CD8-positive, alpha-beta memory T cell (primary cell): Measurements from ENCODE around the gene SUMO2. TPM values are rescaled to one million over a fixed set of nuclear protein-coding genes. Genes with fewer than 3 reads are reported as not detected.

ENCODE experiments used
- CTCF ChIA-PET: fragments of 350-600 bp; sonication (Branson Sonifier 250); formaldehyde crosslinking; loops from one replicate; lab custom pipeline; 2021; ENCODE audit warnings: antibody characterized with exemption; lab: Charles Lee
- POLR2A ChIA-PET: fragments of 350-600 bp; sonication (Branson Sonifier 250); formaldehyde crosslinking; loops from one replicate; lab custom pipeline; 2021; ENCODE audit warnings: antibody characterized with exemption; lab: Charles Lee
- DNase-seq, 5 donors: peaks; one replicate each; pipeline versions ENCODE4 v3.0.0 to v3.0.0-alpha.2; 2020 to 2022; ENCODE audit warnings: mixed read lengths in 1 of 5
- H3K27ac ChIP-seq: one replicate; pipeline ENCODE4 v1.7.0; 2013; ENCODE audit warnings: low read depth, mild to moderate bottlenecking, low read length, moderate library complexity
- H3K27me3 ChIP-seq: 2 replicates; pipeline ENCODE4 v1.7.0; 2013; ENCODE audit warnings: low read length, mild to moderate bottlenecking; ENCODE audit not compliant: insufficient read depth, poor library complexity, severe bottlenecking
- H3K36me3 ChIP-seq: 2 replicates; pipeline ENCODE4 v1.7.0; 2013; ENCODE audit warnings: mild to moderate bottlenecking, low read length, moderate library complexity; ENCODE audit not compliant: insufficient read depth
- H3K4me1 ChIP-seq: 2 replicates; pipeline ENCODE4 v1.7.0; 2013; ENCODE audit warnings: mild to moderate bottlenecking, low read length, moderate library complexity; ENCODE audit not compliant: insufficient read depth
- H3K4me3 ChIP-seq: 2 replicates; pipeline ENCODE4 v1.7.0; 2013; ENCODE audit warnings: mild to moderate bottlenecking, low read length
- H3K9me3 ChIP-seq: 2 replicates; pipeline ENCODE4 v1.7.0; 2013; ENCODE audit warnings: mild to moderate bottlenecking, low read length
- H3K27ac Mint-ChIP-seq, 8 donors: one replicate each; pipeline ENCODE4 v1.8.0; 2020 to 2021; ENCODE audit warnings: mixed read lengths in 8 of 8, mild to moderate bottlenecking in 6 of 8, inconsistent platforms in 3 of 8, moderate library complexity in 3 of 8
- H3K27me3 Mint-ChIP-seq, 2 donors: one replicate each; pipeline ENCODE4 v1.8.0; 2020 to 2021; ENCODE audit warnings: mixed read lengths in 2 of 2, mild to moderate bottlenecking in 1 of 2, moderate library complexity in 1 of 2
- H3K36me3 Mint-ChIP-seq, 3 donors: one replicate each; pipeline ENCODE4 v1.8.0; 2020 to 2021; ENCODE audit warnings: mixed read lengths in 3 of 3, inconsistent platforms in 1 of 3, mild to moderate bottlenecking in 1 of 3
- H3K4me1 Mint-ChIP-seq, 3 donors: one replicate each; pipeline ENCODE4 v1.8.0; 2020 to 2021; ENCODE audit warnings: mixed read lengths in 3 of 3, inconsistent platforms in 1 of 3, mild to moderate bottlenecking in 1 of 3
- H3K4me3 Mint-ChIP-seq, 7 donors: one replicate each; pipeline ENCODE4 v1.8.0; 2020 to 2021; ENCODE audit warnings: mixed read lengths in 7 of 7, mild to moderate bottlenecking in 6 of 7, moderate library complexity in 4 of 7, inconsistent platforms in 2 of 7
- H3K9me3 Mint-ChIP-seq, 5 donors: one replicate each; pipeline ENCODE4 v1.8.0; 2020 to 2022; ENCODE audit warnings: mixed read lengths in 5 of 5, mild to moderate bottlenecking in 3 of 5, moderate library complexity in 2 of 5, inconsistent platforms in 1 of 5
- polyA plus RNA-seq: library from polyadenylated mRNA; unstranded; fragments of 300-500 nt; fragmentation: Illumina TruSeq; gene quantifications from one replicate; pipeline ENCODE4 v1.2.3, GENCODE V29; 2021
- total RNA-seq, 2 experiments: library from RNA; stranded (reverse); gene quantifications; one replicate each; pipeline ENCODE4 v1.2.3, GENCODE V29; 2021

The SUMO2 gene
- total and polyA plus RNA-seq, 3 experiments from 2014 or later, result 405 to 687 (median 653) TPM

- Histone ChIP-seq H3K9me3 (no peaks in the 10 kb centered on the region), H3K27me3 (no peaks in the 10 kb centered on the region), H3K4me1 (peaks cover 20% of the 10 kb centered on the region), H3K4me3 (peak overlapping the region; percentile 85), H3K36me3 (no peaks in the 10 kb centered on the region), H3K27ac (peak overlapping the region; percentile 73)
- DNase-seq, result peak in 2 of 5 donors; percentile 14 to 15
- Mint-ChIP-seq H3K4me1 (peaks cover 28 to 37% (median 35%) of the 10 kb centered on the region in 3 donors), H3K4me3 (peak overlapping the region; percentile 83 to 98 (median 89)), H3K27me3 (peaks cover 0 to 3% of the 10 kb centered on the region in 2 donors), H3K27ac (peak overlapping the region; percentile 39 to 93 (median 84)), H3K36me3 (peaks cover 0 to 12% (median 0%) of the 10 kb centered on the region in 3 donors), H3K9me3 (no peaks in the 10 kb centered on the region)
- POLR2A ChIA-PET, result interaction anchor here (1.0 to 1.9 kb wide), 4 partner anchors 9 to 117 kb away, joined by 3 to 6 read pairs (median 3); partner anchors contain the start of gene MIF4GD
- CTCF ChIA-PET, result interaction anchor here (1.5 to 2.4 kb wide), 3 partner anchors 18 to 48 kb away, joined by 4 to 11 read pairs (median 7); no protein-coding TSS in a partner anchor
Measured at GRCh38 chr17:75153780-75154194, 29.0 kb downstream of the SUMO2 start.

GRCh38 chr17:75152922-75153779 lies 29.6 kb downstream of the SUMO2 start:
- H3K4me3 ChIP-seq, result peak overlapping the region; percentile 85
- H3K9me3 ChIP-seq, result no peaks in the 10 kb centered on the region
- Mint-ChIP-seq H3K27ac (peak overlapping the region; percentile 39 to 93 (median 83)), H3K4me1 (peaks cover 28 to 40% (median 39%) of the 10 kb centered on the region in 3 donors), H3K4me3 (peak overlapping the region; percentile 83 to 98 (median 89)), H3K27me3 (peaks cover 0 to 3% of the 10 kb centered on the region in 2 donors), H3K36me3 (peaks cover 0 to 18% (median 2%) of the 10 kb centered on the region in 3 donors), H3K9me3 (no peaks in the 10 kb centered on the region)
- no peak for DNase-seq
- POLR2A ChIA-PET, result no interaction called here
- peak overlapping the region; percentile 73 for H3K27ac ChIP-seq
- no peaks in the 10 kb centered on the region for H3K36me3 ChIP-seq
- H3K27me3 ChIP-seq, result no peaks in the 10 kb centered on the region
- CTCF ChIA-PET, result no interaction called here
- H3K4me1 ChIP-seq, result peaks cover 20% of the 10 kb centered on the region

GRCh38 chr17:75152523-75152921 lies 30.2 kb downstream of the SUMO2 start:
- peak overlapping the region; percentile 85 for H3K4me3 ChIP-seq
- H3K27me3 Mint-ChIP-seq, result peaks cover 0 to 3% of the 10 kb centered on the region in 2 donors
- H3K27ac ChIP-seq, result peak overlapping the region; percentile 28
- peaks cover 28 to 40% (median 39%) of the 10 kb centered on the region in 3 donors for H3K4me1 Mint-ChIP-seq
- peaks cover 20% of the 10 kb centered on the region for H3K4me1 ChIP-seq
- no peaks in the 10 kb centered on the region for H3K9me3 Mint-ChIP-seq
- peaks cover 0 to 24% (median 2%) of the 10 kb centered on the region in 3 donors for H3K36me3 Mint-ChIP-seq
- no peak for DNase-seq
- ChIA-PET CTCF (no interaction called here), POLR2A (no interaction called here)
- peak overlapping the region in 7 of 8 donors; percentile 39 to 89 (median 81) for H3K27ac Mint-ChIP-seq
- no peaks in the 10 kb centered on the region for H3K27me3 ChIP-seq
- H3K36me3 ChIP-seq, result no peaks in the 10 kb centered on the region
- H3K9me3 ChIP-seq, result no peaks in the 10 kb centered on the region
- peak overlapping the region; percentile 83 to 98 (median 89) for H3K4me3 Mint-ChIP-seq

- no peak for DNase-seq
- peak overlapping the region; percentile 83 to 98 (median 89) for H3K4me3 Mint-ChIP-seq
- ChIA-PET CTCF (no interaction called here), POLR2A (no interaction called here)
- peak overlapping the region; percentile 28 for H3K27ac ChIP-seq
- peaks cover 0 to 3% of the 10 kb centered on the region in 2 donors for H3K27me3 Mint-ChIP-seq
- peaks cover 30 to 40% (median 39%) of the 10 kb centered on the region in 3 donors for H3K4me1 Mint-ChIP-seq
- H3K4me3 ChIP-seq, result no peak overlapping the region
- H3K4me1 ChIP-seq, result peaks cover 20% of the 10 kb centered on the region
- peaks cover 0 to 30% (median 8%) of the 10 kb centered on the region in 3 donors for H3K36me3 Mint-ChIP-seq
- no peaks in the 10 kb centered on the region for H3K9me3 ChIP-seq
- H3K36me3 ChIP-seq, result peaks cover 6% of the 10 kb centered on the region
- peak overlapping the region in 5 of 8 donors; percentile 39 to 89 (median 85) for H3K27ac Mint-ChIP-seq
- no peaks in the 10 kb centered on the region for H3K27me3 ChIP-seq
- H3K9me3 Mint-ChIP-seq, result no peaks in the 10 kb centered on the region
Measured at GRCh38 chr17:75151930-75152329, 30.8 kb downstream of the SUMO2 start.

GRCh38 chr17:75147878-75148546 lies 34.7 kb downstream of the SUMO2 start:
- H3K4me3 Mint-ChIP-seq, result no peak overlapping the region
- H3K27me3 Mint-ChIP-seq, result no peaks in the 10 kb centered on the region
- Histone ChIP-seq H3K27ac (no peak overlapping the region), H3K36me3 (peaks cover 13% of the 10 kb centered on the region), H3K9me3 (no peaks in the 10 kb centered on the region), H3K4me1 (peaks cover 10% of the 10 kb centered on the region), H3K27me3 (no peaks in the 10 kb centered on the region), H3K4me3 (no peak overlapping the region)
- DNase-seq, result no peak
- ChIA-PET CTCF (interaction anchor here (0.9 to 1.0 kb wide), 2 partner anchors 24 to 34 kb away, joined by 4 to 6 read pairs; no protein-coding TSS in a partner anchor), POLR2A (no interaction called here)
- no peaks in the 10 kb centered on the region for H3K9me3 Mint-ChIP-seq
- peak overlapping the region in 3 of 8 donors; percentile 1 to 76 (median 1) for H3K27ac Mint-ChIP-seq
- peaks cover 17 to 26% (median 24%) of the 10 kb centered on the region in 3 donors for H3K4me1 Mint-ChIP-seq
- peaks cover 0 to 53% (median 16%) of the 10 kb centered on the region in 3 donors for H3K36me3 Mint-ChIP-seq

GRCh38 chr17:75146592-75146991 lies 36.2 kb downstream of the SUMO2 start:
- Mint-ChIP-seq H3K4me1 (peaks cover 6 to 15% (median 12%) of the 10 kb centered on the region in 3 donors), H3K9me3 (no peaks in the 10 kb centered on the region), H3K4me3 (no peak overlapping the region), H3K27ac (peak overlapping the region in 3 of 8 donors; percentile 9 to 77 (median 22)), H3K27me3 (no peaks in the 10 kb centered on the region), H3K36me3 (peaks cover 0 to 58% (median 16%) of the 10 kb centered on the region in 3 donors)
- Histone ChIP-seq H3K4me3 (no peak overlapping the region), H3K27me3 (no peaks in the 10 kb centered on the region), H3K36me3 (peaks cover 13% of the 10 kb centered on the region), H3K9me3 (no peaks in the 10 kb centered on the region), H3K4me1 (peaks cover 2% of the 10 kb centered on the region), H3K27ac (no peak overlapping the region)
- no peak for DNase-seq
- ChIA-PET POLR2A (no interaction called here), CTCF (interaction anchor here (1.7 to 3.3 kb wide), 2 partner anchors 15 to 32 kb away, joined by 9 read pairs; partner anchors contain the start of gene NT5C)

GRCh38 chr17:75144816-75145512 lies 37.8 kb downstream of the SUMO2 start:
- H3K4me3 Mint-ChIP-seq, result no peak overlapping the region
- ChIA-PET CTCF (interaction anchor here (1.1 to 3.3 kb wide), 3 partner anchors 14 to 57 kb away, joined by 3 to 9 read pairs (median 9); partner anchors contain the start of gene NT5C), POLR2A (interaction anchor here (0.8 kb wide), 1 partner anchor 9 kb away, joined by 3 read pairs; the partner anchor contains the start of gene JPT1)
- H3K27me3 ChIP-seq, result no peaks in the 10 kb centered on the region
- no peak for DNase-seq
- H3K27ac Mint-ChIP-seq, result peak overlapping the region in 2 of 8 donors; percentile 46 to 62
- H3K27me3 Mint-ChIP-seq, result no peaks in the 10 kb centered on the region
- H3K9me3 Mint-ChIP-seq, result no peaks in the 10 kb centered on the region
- H3K4me3 ChIP-seq, result no peak overlapping the region
- H3K4me1 ChIP-seq, result peaks cover 15% of the 10 kb centered on the region
- peaks cover 0 to 66% (median 19%) of the 10 kb centered on the region in 3 donors for H3K36me3 Mint-ChIP-seq
- H3K36me3 ChIP-seq, result peaks cover 13% of the 10 kb centered on the region
- peaks cover 15 to 25% (median 24%) of the 10 kb centered on the region in 3 donors for H3K4me1 Mint-ChIP-seq
- H3K27ac ChIP-seq, result no peak overlapping the region
- no peaks in the 10 kb centered on the region for H3K9me3 ChIP-seq
